ENCODE data around the gene NDP. TPM values are rescaled to one million over a fixed set of nuclear protein-coding genes. Genes with fewer than 3 reads are reported as not detected.

The NDP gene, protein sequence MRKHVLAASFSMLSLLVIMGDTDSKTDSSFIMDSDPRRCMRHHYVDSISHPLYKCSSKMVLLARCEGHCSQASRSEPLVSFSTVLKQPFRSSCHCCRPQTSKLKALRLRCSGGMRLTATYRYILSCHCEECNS
- 0.24 and 0.52 TPM in 2 replicates for total RNA-seq

DNA sequence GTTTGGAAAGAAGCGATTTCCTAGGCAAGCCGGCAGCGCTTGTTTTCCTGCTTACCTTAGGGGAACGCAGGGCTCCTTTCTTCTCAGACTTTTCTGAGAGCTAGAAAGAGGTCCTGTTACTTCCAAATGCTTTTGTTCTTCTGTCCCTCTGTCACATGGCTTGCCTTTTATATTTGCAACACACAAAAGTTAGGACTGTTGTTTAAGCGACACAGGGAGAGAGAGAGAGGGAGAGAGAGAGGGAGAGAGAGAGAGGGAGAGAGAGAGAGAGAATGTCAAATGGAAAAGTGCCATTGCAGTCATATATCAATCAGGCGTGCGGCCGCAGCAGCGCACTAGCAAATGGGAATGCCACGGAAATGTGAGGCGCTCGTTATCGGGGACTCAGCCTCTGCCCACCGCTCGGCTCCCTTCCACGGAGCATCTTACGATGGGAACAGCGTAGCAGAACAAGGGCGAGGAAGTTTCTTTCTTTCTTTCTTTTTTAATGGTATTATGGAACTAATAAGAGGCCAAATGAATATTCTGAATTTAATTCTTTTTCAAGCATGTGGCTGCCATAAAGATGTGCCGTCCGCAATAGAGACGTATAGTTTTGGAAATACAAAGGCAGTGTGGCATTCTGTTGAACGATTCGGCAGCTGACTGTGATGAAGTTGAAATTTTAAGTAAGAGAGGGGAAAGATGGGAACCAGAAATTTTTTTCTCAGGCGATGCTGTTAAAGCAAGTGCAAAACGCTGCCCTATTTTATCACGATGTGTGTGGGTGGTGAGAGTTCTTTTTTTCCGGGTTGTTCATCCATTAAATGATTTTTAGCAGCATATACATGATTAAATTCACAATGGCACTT is at the start of gene NDP:
Gene NDP, minus strand, starts transcription at position 142 of the 851 bp plus-strand sequence. CDS start 14,745 bp downstream, outside the sequence.

Other genes starting within 250 kb of the NDP start
- 0.08 and 0.39 TPM in 2 replicates for gene MAOB, start 90.9 kb downstream of the NDP start, total RNA-seq